ENCODE results near the gene MYO1D.

The MYO1D gene

DNA sequence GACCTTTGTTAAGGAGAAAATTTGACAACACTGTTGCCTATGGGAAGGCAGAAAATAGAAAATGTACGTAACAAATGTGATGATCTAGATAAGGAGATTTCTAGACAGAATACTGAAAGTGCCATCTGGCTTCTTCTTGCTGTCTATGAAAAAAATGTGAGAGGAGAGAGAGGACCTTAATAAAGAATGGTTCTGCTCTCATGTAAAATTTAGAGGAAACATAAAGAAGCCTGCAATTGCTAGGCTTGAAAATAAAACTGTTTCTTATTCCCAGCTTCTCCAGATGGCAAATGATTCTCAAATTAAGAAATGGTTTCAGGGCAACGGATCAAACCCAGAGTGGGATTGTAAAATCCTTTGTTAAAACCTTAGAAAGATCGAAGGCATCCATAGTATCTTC lies 261.6 kb downstream of the MYO1D start:
- TF ChIP-seq TEAD4 (IDR thresholded peaks at IDR 0.05) (no peak), FOXM1 (IDR thresholded peaks at IDR 0.05; ENCODE audit: borderline replicate concordance, low read depth) (no peak), ZBTB7A (IDR thresholded peaks at IDR 0.05; ENCODE audit: low read depth) (no peak), CEBPB (IDR thresholded peaks at IDR 0.05) (no peak), RAD21 (IDR thresholded peaks at IDR 0.05; ENCODE audit: low read depth) (no peak), NFIC (IDR thresholded peaks at IDR 0.05) (no peak), TAF1 (IDR thresholded peaks at IDR 0.05; ENCODE audit: low read depth) (no peak), TCF12 (IDR thresholded peaks at IDR 0.05; ENCODE audit: low read depth) (no peak), EGR1 (IDR thresholded peaks at IDR 0.05) (no peak), EP300 (IDR thresholded peaks at IDR 0.05; ENCODE audit: borderline replicate concordance) (no peak), CREB1 (IDR thresholded peaks at IDR 0.05; ENCODE audit: low read depth) (no peak), YY1 (IDR thresholded peaks at IDR 0.05; ENCODE audit: low read depth) (no peak)
- TF ChIP-seq, protein P1, sequence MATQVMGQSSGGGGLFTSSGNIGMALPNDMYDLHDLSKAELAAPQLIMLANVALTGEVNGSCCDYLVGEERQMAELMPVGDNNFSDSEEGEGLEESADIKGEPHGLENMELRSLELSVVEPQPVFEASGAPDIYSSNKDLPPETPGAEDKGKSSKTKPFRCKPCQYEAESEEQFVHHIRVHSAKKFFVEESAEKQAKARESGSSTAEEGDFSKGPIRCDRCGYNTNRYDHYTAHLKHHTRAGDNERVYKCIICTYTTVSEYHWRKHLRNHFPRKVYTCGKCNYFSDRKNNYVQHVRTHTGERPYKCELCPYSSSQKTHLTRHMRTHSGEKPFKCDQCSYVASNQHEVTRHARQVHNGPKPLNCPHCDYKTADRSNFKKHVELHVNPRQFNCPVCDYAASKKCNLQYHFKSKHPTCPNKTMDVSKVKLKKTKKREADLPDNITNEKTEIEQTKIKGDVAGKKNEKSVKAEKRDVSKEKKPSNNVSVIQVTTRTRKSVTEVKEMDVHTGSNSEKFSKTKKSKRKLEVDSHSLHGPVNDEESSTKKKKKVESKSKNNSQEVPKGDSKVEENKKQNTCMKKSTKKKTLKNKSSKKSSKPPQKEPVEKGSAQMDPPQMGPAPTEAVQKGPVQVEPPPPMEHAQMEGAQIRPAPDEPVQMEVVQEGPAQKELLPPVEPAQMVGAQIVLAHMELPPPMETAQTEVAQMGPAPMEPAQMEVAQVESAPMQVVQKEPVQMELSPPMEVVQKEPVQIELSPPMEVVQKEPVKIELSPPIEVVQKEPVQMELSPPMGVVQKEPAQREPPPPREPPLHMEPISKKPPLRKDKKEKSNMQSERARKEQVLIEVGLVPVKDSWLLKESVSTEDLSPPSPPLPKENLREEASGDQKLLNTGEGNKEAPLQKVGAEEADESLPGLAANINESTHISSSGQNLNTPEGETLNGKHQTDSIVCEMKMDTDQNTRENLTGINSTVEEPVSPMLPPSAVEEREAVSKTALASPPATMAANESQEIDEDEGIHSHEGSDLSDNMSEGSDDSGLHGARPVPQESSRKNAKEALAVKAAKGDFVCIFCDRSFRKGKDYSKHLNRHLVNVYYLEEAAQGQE (IDR thresholded peaks at IDR 0.05; ENCODE audit: low read depth) = no peak
- TF ChIP-seq, protein P2, sequence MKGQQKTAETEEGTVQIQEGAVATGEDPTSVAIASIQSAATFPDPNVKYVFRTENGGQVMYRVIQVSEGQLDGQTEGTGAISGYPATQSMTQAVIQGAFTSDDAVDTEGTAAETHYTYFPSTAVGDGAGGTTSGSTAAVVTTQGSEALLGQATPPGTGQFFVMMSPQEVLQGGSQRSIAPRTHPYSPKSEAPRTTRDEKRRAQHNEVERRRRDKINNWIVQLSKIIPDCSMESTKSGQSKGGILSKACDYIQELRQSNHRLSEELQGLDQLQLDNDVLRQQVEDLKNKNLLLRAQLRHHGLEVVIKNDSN (IDR thresholded peaks at IDR 0.05) = no peak
- TF ChIP-seq, protein P3, sequence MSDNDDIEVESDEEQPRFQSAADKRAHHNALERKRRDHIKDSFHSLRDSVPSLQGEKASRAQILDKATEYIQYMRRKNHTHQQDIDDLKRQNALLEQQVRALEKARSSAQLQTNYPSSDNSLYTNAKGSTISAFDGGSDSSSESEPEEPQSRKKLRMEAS (IDR thresholded peaks at IDR 0.05) = no peak

DNA sequence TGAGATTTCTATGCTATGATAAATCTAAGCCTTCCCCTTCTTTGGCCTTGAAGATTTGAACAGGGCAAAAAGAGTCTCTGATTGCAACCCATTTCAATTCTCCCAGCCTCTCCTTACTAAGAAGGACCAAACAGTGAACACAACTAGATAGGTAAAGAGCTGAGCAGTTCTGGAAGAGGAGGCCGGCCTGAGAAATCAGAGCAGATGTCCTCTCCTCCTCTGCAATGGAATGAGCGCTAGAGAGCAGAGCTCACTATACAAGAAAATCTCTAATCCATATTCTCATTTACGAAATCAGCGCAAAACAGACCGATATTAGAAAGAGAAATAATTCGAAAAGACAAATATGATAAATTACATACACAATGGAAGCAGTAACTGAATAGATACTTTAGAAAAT lies 266.0 kb downstream of the MYO1D start:
- no peak for TF ChIP-seq CREB1 (IDR thresholded peaks at IDR 0.05; ENCODE audit: low read depth)
- no peak for TF ChIP-seq TCF12 (IDR thresholded peaks at IDR 0.05; ENCODE audit: low read depth)
- TF ChIP-seq ZBTB7A (IDR thresholded peaks at IDR 0.05; ENCODE audit: low read depth) = no peak
- TF ChIP-seq, protein P3 (IDR thresholded peaks at IDR 0.05) = no peak
- no peak for TF ChIP-seq CEBPB (IDR thresholded peaks at IDR 0.05)
- TF ChIP-seq NFIC (IDR thresholded peaks at IDR 0.05) = no peak
- TF ChIP-seq, protein P2 (IDR thresholded peaks at IDR 0.05) = no peak
- no peak for TF ChIP-seq YY1 (IDR thresholded peaks at IDR 0.05; ENCODE audit: low read depth)
- no peak for TF ChIP-seq TAF1 (IDR thresholded peaks at IDR 0.05; ENCODE audit: low read depth)
- no peak for TF ChIP-seq FOXM1 (IDR thresholded peaks at IDR 0.05; ENCODE audit: borderline replicate concordance, low read depth)
- TF ChIP-seq EGR1 (IDR thresholded peaks at IDR 0.05) = no peak
- TF ChIP-seq, protein P1 (IDR thresholded peaks at IDR 0.05; ENCODE audit: low read depth) = no peak
- no peak for TF ChIP-seq EP300 (IDR thresholded peaks at IDR 0.05; ENCODE audit: borderline replicate concordance)
- no peak for TF ChIP-seq RAD21 (IDR thresholded peaks at IDR 0.05; ENCODE audit: low read depth)
- TF ChIP-seq TEAD4 (IDR thresholded peaks at IDR 0.05) = no peak

DNA sequence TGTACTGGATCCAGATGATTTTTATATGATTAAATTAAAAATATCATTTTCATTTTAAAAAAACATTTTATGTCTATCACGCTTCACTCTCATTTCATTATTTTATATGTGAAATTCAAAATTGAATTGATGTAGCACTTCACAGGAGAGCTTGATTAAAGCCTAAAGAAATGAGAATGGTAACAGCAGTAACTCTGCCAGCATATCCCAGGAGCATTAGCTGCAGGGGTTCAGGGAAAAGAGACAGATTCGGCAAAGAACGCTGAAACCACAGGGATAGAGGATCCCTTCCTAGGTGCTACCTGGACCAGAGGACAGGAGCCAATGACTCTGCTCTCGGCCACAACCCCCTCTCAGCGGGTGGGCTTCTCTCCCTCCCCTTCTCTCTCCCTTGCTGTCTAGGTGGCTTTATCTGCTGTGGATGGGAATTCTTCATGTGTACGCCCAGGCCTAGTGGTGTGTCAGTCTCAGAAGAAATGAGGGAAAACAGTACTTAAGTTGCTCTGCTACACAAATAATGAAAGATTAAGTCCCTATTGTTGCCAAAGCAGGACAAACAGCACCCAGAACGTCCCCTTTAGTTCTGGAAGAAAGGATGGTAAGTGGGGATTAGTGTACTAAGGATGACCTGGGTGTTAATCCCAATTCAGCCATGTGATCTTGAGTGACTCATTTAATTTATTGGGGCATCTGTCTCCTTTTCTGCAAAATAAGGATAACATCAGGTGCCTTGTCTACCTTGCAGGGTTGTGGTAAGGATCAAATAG lies 266.9 kb downstream of the MYO1D start:
- TF ChIP-seq TCF12 (IDR thresholded peaks at IDR 0.05; ENCODE audit: low read depth) = no peak
- TF ChIP-seq TAF1 (IDR thresholded peaks at IDR 0.05; ENCODE audit: low read depth) = no peak
- no peak for TF ChIP-seq RAD21 (IDR thresholded peaks at IDR 0.05; ENCODE audit: low read depth)
- TF ChIP-seq YY1 (IDR thresholded peaks at IDR 0.05; ENCODE audit: low read depth) = no peak
- TF ChIP-seq, protein P2 (IDR thresholded peaks at IDR 0.05) = no peak
- TF ChIP-seq, protein P3 (IDR thresholded peaks at IDR 0.05) = no peak
- TF ChIP-seq NFIC (IDR thresholded peaks at IDR 0.05) = no peak
- no peak for TF ChIP-seq FOXM1 (IDR thresholded peaks at IDR 0.05; ENCODE audit: borderline replicate concordance, low read depth)
- no peak for TF ChIP-seq EP300 (IDR thresholded peaks at IDR 0.05; ENCODE audit: borderline replicate concordance)
- TF ChIP-seq TEAD4 (IDR thresholded peaks at IDR 0.05) = no peak
- TF ChIP-seq CEBPB (IDR thresholded peaks at IDR 0.05) = no peak

DNA sequence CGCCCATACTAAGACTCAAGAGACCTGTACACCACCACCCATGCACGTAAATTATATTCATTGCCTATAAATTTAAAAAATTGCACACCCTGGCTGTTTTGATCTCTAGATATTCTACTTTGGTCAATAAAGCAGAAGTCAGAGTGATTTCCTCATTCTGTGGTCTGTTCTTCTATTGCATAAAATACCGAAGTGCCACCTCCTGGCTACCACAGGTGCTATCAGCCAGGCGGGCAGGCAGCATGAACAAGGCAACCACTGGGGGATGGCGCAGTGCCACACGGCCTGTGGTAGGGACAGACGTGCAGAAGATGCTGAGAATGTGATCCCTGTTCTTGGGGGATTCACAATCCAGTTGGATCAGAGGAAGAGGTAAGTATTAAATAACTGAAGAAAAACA lies 267.8 kb downstream of the MYO1D start:
- TF ChIP-seq, protein P2 (IDR thresholded peaks at IDR 0.05) = no peak
- peak; percentile 35 for TF ChIP-seq RAD21 (IDR thresholded peaks at IDR 0.05; ENCODE audit: low read depth)

All from Ishikawa (cell line).